Activated CD8-positive, alpha-beta memory T cell treated with anti-CD3 and anti-CD28 coated beads for 48 hours (primary cell): ENCODE results near the gene SERAC1.
A peak's percentile ranks its signal among the peaks of the same experiment; 100 is the strongest.

Experiments
- DNase-seq, 3 experiments: peaks; one replicate each; pipeline ENCODE4 v3.0.0-alpha.2; 2020; ENCODE audit warnings: low read depth in 2 of 3, low spot score in 2 of 3

SERAC1 gene

DNA sequence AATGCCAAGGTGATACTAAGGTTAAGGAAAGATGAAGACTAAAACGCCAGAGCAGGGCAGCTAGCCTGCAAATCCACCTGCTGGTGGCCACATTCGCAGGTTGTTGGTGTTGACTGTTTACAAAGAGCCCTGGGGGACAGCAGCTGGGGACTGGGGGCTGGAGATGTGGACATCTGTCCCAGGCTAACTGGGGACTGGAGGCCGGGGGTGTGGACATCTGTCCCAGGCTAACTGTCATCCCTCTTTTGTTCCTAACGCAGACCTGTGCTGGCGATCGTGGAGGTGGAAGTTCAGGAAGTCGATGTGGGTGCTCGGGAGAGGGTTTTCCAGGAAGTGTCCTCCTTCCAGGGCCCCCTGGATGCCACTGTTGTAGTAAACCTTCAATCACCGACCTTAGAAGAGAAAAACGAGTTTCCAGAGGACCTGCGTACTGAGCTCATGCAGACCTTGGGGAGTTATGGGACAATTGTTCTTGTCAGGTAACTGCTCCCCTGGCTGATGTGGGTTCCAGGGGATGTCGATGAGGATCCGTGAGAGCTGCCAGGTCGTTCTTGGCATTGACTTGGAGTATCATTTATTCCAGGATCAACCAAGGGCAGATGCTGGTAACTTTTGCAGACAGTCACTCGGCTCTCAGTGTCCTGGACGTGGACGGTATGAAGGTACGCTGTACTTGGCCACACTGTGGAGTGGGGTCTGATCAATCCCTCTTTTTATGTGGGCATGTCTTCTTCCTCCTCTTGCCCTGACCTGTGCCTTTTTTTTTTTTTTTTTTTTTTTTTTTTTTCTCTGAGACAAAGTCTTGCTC lies 87.0 kb downstream of the SERAC1 start:
- DNase-seq = no peak

DNA sequence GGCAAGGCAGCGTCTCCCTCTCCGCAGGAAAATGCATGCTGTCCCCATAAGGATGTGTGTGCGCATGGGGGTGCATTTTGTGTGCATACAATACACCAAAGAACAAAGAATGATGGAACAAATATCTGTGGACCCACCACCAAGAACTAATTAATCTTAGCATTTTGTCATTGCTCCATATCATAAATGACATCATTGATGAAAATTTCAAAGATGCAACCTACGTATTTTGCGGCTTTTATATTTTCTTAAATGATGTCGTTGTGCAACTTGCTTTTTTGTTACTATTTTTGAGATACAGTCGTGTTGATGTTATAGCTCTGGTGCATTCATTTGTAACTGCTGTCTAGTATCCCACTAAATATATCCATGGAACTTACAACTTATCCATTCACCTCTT lies 89.7 kb downstream of the SERAC1 start:
- DNase-seq = no peak

DNA sequence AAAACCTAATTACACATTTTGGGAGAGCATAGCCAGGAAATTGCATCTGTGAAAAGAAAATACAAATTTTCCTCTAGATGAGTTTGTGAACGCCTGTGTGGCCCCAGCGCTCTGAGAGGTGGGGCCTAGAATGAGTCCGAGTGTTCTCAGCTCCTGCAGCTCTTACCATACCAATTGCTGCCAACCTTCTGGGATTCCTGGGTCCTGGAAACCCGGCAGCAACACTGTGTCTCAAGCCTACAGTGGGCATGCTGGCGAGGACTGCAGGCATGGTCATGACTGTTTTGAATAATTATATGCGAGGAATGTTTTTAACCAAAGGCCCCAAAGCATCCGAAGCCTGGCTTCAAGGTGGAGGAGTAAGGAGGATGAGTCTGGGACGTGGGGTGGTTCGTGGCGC lies 90.4 kb downstream of the SERAC1 start:
- DNase-seq = no peak

DNA sequence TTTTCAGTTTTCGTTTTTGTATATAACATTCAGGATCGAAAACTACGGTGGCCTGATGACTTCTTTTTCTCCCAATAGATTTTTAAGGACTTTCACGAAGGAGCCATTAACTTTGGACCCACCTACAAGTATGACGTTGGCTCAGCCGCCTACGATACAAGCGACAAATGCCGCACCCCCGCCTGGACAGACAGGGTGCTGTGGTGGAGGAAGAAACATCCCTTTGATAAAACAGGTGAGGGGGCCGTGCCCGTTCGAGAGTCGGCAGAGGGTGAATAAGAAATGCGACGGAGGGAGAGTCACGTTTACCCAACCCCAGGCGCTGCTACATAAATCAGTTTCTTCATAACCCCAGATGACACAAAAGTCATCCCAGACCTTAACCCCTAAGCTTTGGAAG lies 91.5 kb downstream of the SERAC1 start:
- no peak for DNase-seq

DNA sequence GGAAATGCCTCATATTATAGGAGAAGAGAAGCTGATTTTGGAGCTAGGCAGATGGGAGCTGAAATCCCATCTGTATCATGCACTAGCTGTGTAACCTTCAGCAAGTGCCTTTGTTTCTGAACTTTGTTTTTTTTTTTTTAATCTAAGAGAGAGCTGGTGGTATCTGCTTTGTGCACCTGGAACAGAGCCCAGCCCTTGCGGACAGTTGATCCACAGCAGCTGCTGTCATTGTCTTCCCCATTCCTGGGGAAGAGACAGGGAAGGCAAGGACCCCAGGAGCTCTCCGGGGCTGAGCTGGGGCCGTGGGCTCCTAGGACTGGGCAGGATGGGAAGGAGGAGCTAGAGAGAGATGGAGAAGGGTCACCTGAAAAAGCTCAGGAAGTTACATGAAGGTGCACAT lies 94.3 kb downstream of the SERAC1 start:
- no peak for DNase-seq

DNA sequence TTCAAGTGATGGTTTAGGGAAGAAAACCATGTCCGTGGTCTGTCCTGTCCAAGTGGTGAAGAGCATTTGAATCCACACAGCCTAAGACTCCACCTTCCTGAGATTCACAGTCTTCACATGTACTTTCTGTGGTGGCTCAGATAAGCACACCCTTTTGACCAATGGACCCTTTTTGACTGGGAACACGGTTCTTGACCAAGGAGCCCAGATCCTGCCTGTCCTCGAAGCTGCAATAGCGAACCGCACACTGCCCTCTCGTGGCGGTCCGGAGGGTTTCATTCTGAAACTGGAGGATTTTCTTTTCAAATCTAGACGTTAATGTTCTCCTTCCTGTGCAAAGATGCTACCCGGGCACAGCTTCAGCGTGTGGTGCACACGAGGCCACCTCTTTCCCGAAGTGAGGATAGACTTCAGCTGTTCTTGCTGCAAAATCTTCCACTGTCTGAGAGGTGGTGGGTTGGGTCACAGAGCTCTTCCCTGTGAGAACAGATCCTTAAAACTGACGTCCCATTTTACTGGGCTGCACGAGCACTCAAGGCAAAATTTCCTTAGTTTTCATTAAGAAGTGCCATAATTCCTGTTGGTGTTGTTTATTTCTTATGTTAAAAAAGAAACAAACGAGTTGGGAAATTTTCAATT lies 95.9 kb downstream of the SERAC1 start:
- peak; percentile 34 to 63 (median 35) for DNase-seq

DNA sequence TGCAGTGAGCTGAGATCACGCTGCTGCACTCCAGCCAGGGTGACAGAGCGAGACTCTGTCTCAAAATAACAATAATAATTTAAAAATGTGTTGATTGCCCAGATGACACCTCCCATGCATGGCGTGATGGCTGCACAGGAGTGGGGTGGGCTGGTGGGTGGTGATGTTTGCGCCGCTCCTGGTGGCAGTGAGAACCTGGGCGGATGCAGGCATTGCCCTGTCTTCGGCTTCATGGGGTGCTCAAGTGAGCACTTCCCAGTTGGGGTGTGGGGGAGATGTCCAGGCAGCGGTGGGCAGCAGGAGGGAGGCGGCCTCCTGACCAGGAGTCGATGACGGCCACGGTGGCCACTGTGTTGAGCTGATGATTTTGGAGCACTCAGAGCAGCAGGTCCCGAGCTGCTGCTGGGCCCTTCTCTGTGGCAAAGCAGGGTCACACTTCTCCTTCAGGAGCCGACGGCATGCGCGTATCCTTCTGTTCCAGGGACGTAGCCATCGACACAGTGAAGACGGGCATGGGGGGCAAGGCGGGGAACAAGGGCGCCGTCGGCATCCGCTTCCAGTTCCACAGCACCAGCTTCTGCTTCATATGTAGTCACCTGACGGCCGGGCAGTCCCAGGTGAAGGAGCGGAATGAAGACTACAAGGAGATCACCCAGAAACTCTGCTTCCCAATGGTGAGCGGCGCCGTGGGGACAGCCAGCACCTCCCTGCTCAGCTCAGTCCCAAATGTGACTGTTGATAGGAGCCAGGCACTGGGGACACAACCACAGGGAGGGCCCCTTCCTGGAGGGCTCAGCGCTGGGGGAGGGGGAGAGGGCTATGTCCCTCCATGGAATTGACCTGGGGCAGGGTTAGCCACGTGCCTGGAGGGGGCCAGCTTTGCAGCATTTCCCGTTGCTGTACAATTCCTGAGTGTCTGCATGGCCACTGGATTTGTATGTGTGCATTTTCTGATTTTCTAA lies 96.7 kb downstream of the SERAC1 start:
- DNase-seq = no peak

DNA sequence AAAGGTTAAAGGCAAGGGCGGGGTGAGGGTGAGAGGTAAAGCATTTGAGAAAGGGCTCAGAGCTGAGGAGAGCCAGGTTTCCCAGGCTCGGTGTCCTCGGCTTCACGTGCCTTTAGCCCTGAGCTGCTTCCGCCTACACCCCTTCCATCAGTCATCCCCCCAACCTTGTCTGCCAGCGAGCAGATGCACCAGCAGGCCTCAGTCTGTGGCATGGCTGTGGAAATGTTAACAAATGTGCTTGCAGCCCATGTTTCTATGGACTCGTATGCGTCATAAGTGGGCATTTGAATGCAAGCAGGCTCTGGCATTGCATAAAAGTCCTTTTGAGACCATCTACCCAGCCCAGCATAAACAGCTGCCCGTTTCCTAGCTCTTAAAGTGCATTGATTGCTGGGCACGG lies 97.5 kb downstream of the SERAC1 start:
- no peak for DNase-seq

DNA sequence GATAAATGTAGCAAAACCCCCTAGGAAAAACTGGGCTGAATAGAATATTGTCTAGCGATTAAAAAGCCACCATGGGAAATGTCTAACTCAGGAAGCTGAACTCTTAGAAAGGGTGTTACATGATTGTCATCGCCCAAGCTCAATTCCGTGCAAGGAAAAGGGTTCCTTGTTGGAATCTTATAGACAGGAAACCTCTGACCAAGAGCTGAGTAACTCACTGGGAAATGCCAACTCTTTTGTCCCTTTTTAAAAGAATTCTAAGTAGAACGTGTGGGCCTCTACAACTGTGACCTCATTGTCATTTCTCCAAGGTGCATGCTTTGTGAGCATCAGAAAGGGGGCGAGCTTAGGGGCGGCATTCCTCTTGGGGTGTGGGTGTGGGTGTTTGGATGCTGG lies 98.3 kb downstream of the SERAC1 start:
- DNase-seq = no peak

DNA sequence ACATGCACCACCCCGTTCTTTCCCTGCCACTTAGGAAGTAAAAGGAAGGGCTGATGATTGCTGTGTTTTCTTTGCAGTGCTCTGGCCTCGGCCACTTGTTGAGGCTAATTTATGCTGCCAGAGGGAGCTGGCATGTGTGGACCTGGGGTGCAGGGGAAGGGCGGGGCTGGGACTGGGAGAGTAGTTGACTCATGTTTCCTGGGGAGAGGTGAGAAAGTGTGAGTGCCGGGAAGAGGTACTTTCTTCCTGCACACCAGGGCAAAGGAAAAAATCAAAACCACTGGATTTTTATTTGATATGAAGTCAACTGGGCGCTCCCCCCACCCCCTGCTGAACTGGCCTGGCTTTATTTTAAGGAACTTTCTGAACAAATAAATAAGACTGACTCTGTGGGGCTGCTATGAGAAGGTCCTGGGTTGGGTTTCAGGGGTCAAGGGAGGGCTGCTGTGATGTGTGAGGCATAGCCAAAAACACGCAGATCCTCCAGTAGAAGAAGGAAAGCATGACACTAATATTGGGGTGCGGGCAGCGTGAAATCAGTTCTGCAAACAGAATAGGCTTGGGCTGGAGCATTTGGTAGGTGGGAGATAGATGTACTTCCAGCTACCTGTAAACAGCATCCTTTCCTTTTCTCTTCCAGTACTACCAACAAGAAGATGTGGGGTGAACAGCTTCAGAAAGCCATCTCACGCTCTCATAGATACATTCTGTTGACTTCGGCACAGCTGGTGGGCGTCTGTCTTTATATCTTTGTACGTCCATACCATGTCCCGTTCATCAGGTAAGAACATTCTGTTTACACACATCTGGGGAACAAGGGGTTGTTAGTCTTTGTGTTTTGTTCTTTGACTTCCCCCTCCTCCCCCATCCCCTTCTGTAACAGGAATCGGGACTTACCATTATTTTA lies 98.9 kb downstream of the SERAC1 start:
- DNase-seq = no peak

DNA sequence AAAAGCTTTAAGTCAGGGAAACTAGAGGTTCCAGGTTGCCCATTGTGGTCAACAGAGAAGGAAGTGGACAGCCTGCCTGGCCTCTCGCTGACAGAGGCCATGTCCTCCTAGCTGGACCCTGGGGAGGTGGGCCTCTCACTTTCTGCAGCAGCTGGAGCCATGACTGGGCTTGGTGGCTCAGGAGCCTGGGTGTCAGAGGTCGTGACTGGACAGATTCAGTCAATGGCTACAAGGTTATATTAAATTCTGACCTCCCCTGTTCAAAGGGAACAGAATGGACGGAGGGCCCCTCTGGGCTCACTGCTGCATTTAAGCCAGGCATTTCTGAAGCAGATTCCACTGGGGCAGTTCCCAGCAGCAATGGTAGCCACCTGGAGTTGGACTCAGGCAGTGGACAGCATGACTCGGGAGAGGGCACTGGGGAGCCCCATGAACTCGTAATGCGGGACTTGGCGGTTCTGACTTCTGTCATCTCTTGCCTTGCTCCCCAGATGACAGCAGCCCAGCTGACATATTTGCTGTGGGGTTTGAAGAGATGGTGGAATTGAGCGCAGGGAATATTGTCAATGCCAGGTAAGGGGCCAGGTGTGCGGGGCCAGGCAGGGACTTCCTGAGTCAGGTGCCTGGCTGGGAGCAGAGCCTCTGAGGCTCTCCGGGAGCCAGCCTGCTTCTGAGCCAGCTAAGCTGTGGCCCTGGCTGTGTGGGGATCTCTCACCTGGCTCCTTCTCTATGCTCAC lies 99.7 kb downstream of the SERAC1 start:
- DNase-seq = no peak

DNA sequence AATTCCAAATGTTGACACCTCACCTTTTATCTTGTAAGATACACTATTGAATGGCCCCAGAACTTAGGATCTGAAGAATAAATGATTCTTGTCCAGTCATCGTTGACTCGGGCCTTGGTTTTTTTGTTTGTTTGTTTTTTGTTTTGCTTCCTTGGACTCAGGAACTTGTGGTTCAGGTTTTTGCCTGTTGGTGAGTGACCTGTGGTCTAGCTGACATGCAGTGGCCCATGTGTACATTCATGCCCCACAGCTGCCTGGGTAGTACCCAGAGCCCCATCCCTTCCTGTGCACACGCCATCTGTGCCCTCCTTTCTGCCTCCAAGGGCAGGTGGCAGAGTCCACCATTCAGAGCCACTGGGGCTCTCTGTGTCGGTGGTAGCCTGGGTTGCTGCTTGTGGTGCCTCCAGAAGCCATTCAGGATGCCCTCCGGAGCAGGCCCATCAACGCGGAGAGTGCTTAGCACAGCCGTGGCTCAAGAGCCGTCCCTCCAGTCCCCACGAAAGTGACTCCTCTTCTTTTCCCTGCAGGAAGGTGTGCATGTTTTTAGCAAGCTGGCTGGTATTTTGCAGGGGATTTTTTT lies 100.5 kb downstream of the SERAC1 start:
- DNase-seq = no peak

DNA sequence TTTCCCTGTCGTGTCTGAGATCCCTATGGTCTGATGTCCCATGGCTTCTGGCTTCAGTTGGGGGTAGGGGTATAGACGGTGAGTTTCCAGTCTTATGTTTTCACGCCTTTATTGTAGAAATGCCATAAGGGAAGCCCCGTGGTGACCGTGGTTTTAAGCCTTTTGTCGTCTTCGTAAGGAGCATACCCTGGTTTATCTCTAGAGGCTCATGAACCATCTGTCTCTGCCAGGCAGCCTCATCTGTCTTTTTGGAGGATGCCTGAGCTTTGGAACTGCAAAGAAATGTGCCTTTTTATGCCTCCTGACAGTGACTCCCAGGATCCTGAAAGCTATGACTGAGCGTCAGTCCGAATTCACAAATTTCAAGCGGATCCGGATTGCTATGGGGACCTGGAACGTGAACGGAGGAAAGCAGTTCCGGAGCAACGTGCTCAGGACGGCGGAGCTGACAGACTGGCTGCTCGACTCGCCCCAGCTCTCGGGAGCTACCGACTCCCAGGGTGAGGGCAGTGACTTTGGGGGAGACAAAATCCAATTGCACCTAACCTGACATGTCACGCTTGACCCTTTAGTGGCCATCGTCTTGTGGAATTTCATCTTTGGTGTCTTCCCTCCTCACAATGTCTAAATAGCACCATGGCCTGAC lies 101.8 kb downstream of the SERAC1 start:
- DNase-seq = no peak

DNA sequence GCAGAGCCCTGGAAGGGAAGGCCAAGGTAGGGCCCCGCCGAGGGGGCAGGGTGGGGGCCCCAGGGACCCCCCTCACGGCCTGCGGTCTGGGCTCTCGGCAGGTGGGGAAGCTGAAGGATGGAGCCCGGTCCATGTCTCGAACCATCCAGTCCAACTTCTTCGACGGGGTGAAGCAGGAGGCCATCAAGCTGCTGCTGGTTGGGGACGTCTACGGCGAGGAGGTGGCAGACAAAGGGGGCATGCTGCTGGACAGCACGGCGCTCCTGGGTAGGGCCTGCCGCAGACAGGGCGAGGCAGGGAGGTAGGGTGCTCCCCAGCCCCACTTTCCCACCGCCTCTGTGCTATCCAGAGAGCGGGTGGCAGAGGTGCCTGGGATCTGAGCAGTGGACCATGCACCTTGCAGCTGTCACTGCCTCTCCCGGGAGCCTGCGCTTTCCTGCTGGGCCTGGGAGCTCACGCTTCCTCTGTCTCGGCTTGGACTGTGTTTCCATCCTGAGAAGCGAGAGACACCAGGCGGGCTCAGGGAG lies 103.3 kb downstream of the SERAC1 start:
- DNase-seq = no peak

DNA sequence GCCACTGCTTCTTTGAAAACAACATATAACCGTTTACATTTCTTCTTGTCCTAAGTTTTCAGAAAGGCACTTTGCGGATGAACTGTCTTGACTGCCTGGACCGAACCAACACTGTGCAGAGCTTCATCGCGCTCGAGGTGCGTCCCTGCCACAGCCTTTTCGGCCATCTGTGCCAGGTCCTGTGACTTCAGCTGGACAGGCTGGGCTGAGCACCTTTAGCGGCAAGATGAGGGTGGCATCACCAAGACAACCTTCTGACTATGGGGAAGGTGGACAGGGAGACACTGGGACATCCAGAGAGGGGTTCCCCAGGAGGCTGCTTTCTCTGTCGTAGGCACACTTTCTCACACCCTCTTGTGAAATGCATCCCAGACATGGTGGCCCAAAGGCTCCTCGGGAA lies 104.3 kb downstream of the SERAC1 start:
- DNase-seq = no peak

DNA sequence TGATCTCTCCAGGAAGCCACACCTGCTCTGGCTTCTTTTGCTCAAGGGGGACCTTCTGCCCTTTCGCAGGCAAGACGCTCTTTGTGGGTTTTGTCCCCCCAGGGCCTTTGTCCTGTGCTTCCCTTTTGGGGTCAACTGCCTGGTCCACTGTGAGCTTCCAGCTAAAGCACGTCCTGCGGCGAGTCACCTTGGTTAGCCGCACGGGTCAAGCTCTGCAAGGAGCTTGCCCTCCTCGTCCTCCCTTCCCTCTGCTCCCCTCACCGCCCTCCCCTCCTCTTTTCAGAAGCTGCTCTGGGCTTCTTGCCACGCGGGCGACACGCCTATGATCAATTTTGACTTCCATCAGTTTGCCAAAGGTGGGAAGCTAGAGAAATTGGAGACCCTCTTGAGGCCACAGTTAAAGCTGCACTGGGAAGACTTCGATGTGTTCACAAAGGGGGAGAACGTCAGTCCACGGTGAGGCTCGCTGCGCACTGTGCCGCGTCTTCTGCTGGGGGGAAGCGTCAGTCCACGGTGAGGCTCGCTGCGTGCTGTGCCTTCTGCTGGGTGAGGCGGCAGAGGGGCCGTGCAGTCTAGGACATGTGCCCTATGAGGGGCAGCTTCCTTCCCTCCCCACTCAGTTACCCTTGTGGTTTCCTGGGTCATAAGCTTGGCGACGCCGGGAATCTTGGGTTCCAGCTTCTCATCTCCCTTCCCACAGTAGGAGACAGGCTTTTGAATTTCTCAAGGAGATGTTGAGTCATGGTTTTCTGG lies 106.2 kb downstream of the SERAC1 start:
- no peak for DNase-seq

DNA sequence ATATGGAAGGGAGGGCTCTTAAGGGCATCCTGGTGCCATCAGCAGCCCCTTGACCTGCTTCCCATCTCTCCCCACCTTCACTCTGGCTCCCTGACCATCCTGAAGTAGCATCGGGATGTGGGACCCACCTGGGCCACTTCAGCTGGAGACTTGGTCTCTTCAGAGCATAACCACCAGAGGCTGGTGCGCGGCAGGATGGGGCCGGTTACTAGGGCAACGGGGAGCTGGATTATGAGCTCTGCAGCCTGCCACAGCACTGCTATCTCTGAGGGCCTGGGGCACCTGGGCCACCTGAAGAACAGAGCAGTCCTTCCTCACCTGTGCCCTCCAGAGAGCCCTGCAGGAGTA lies 106.7 kb downstream of the SERAC1 start:
- no peak for DNase-seq
